Vagina (tissue), 2 donors: ENCODE results near the gene CCDC88C. TPM values are rescaled to one million over a fixed set of nuclear protein-coding genes. Genes with fewer than 3 reads are reported as not detected.

ENCODE experiments used
- DNase-seq, 2 donors: peaks; one replicate each; pipeline ENCODE4 v3.0.0-alpha.2; 2017; ENCODE audit errors: extremely low spot score in 2 of 2
- H3K27ac ChIP-seq: fragments of 200-600 bp; sonication (generic); one replicate; pipeline ENCODE4 v1.5.1; 2019
- H3K27me3 ChIP-seq: fragments of 200-600 bp; sonication (generic); one replicate; pipeline ENCODE4 v1.5.1; 2019
- H3K36me3 ChIP-seq, 2 donors: fragments of 200-600 bp; sonication (generic); one replicate each; pipeline ENCODE4 v1.5.1; 2017 to 2019
- H3K4me1 ChIP-seq: fragments of 200-600 bp; sonication (generic); one replicate; pipeline ENCODE4 v1.5.1; 2019
- H3K4me3 ChIP-seq, 2 donors: fragments of 200-600 bp; sonication (generic); 1 replicate in 1 of 2; 2 replicates in 1 of 2; pipeline ENCODE4 v1.5.1; 2016 to 2019
- H3K9me3 ChIP-seq: fragments of 200-600 bp; sonication (generic); one replicate; pipeline ENCODE4 v1.5.1; 2019
- CTCF ChIP-seq, 3 experiments: fragments of 450-650 bp in 2 of 3; fragments of 200-600 bp in 1 of 3; sonication (generic) in 1 of 3; IDR thresholded peaks; one replicate each; pipeline ENCODE4 v1.5.1; 2017 to 2019; ENCODE audit warnings: antibody characterized with exemption in 3 of 3, mild to moderate bottlenecking in 2 of 3, moderate library complexity in 2 of 3
- POLR2A ChIP-seq, 2 donors: fragments of 450-650 bp; IDR thresholded peaks; one replicate each; pipeline ENCODE4 v1.6.1; 2017; ENCODE audit warnings: antibody characterized with exemption in 2 of 2, mild to moderate bottlenecking in 2 of 2, moderate library complexity in 2 of 2
- POLR2AphosphoS5 ChIP-seq, 2 donors: sonication (generic); formaldehyde crosslinking; IDR thresholded peaks; one replicate each; pipeline ENCODE4 v1.9.0; 2017; ENCODE audit warnings: antibody characterized with exemption in 2 of 2, mild to moderate bottlenecking in 2 of 2, low read depth in 1 of 2; ENCODE audit not compliant: insufficient read depth in 1 of 2
- intact Hi-C: fragments of 100-400 bp; cut with DNase I; formaldehyde crosslinking; loops from one replicate; pipeline ENCODE4 v1.15.1; 2023
- total RNA-seq: library from RNA; depleted of rRNA; stranded (reverse); fragments of >200 nt; gene quantifications from one replicate; pipeline ENCODE4 v1.2.3, GENCODE V29; 2016

Gene CCDC88C
- total RNA-seq, 1 donor from 2014 or later = 42.2 TPM

- intact Hi-C loops = no loop called here
- TF ChIP-seq POLR2AphosphoS5 (IDR thresholded peaks at IDR 0.05; ENCODE audit: insufficient read depth in 1 of 2, low read depth in 1 of 2) (no peak), POLR2A (IDR thresholded peaks at IDR 0.05) (no peak), CTCF (IDR thresholded peaks at IDR 0.05) (no peak)
- no peaks in the 10 kb centered on the region for H3K27me3 ChIP-seq
- no peaks in the 10 kb centered on the region for H3K9me3 ChIP-seq
- no peak overlapping the region for H3K4me3 ChIP-seq
- peak overlapping the region; percentile 3 for H3K27ac ChIP-seq
- no peaks in the 10 kb centered on the region for H3K36me3 ChIP-seq
- peaks cover 55% of the 10 kb centered on the region for H3K4me1 ChIP-seq
- DNase-seq = no peak
Observed at GRCh38 chr14:91392623-91393303, 24.9 kb downstream of the CCDC88C start.

GRCh38 chr14:91390165-91390778 is 27.3 kb downstream of the CCDC88C start:
- no peak overlapping the region for H3K4me3 ChIP-seq
- H3K36me3 ChIP-seq = no peaks in the 10 kb centered on the region
- DNase-seq = no peak
- no peaks in the 10 kb centered on the region for H3K9me3 ChIP-seq
- H3K27ac ChIP-seq = no peak overlapping the region
- TF ChIP-seq CTCF (IDR thresholded peaks at IDR 0.05) = no peak
- no peak for TF ChIP-seq POLR2A (IDR thresholded peaks at IDR 0.05)
- TF ChIP-seq POLR2AphosphoS5 (IDR thresholded peaks at IDR 0.05; ENCODE audit: insufficient read depth in 1 of 2, low read depth in 1 of 2) = no peak
- H3K27me3 ChIP-seq = no peaks in the 10 kb centered on the region
- H3K4me1 ChIP-seq = peaks cover 37% of the 10 kb centered on the region
- intact Hi-C loops = no loop called here

GRCh38 chr14:91389150-91389549 is 28.5 kb downstream of the CCDC88C start:
- H3K27ac ChIP-seq = no peak overlapping the region
- H3K9me3 ChIP-seq = no peaks in the 10 kb centered on the region
- DNase-seq = no peak
- H3K27me3 ChIP-seq = no peaks in the 10 kb centered on the region
- intact Hi-C loops = loop anchor here (10.0 kb wide), 1 partner anchor 1966 kb away; no protein-coding TSS in a partner anchor
- no peak overlapping the region for H3K4me3 ChIP-seq
- no peaks in the 10 kb centered on the region for H3K36me3 ChIP-seq
- no peak for TF ChIP-seq CTCF (IDR thresholded peaks at IDR 0.05)
- TF ChIP-seq POLR2A (IDR thresholded peaks at IDR 0.05) = no peak
- no peak for TF ChIP-seq POLR2AphosphoS5 (IDR thresholded peaks at IDR 0.05; ENCODE audit: insufficient read depth in 1 of 2, low read depth in 1 of 2)
- H3K4me1 ChIP-seq = peaks cover 34% of the 10 kb centered on the region

GRCh38 chr14:91388551-91388975 is 29.1 kb downstream of the CCDC88C start:
- H3K4me1 ChIP-seq = peaks cover 34% of the 10 kb centered on the region

More at GRCh38 chr14:91388551-91388975, 29.1 kb downstream of the CCDC88C start:
- TF ChIP-seq POLR2A (IDR thresholded peaks at IDR 0.05) = no peak
- TF ChIP-seq POLR2AphosphoS5 (IDR thresholded peaks at IDR 0.05; ENCODE audit: insufficient read depth in 1 of 2, low read depth in 1 of 2) = no peak
- no peak for TF ChIP-seq CTCF (IDR thresholded peaks at IDR 0.05)
- no peaks in the 10 kb centered on the region for H3K9me3 ChIP-seq
- no peaks in the 10 kb centered on the region for H3K27me3 ChIP-seq
- H3K4me3 ChIP-seq = no peak overlapping the region
- H3K36me3 ChIP-seq = no peaks in the 10 kb centered on the region
- no peak for DNase-seq
- H3K27ac ChIP-seq = no peak overlapping the region
- intact Hi-C loops = loop anchor here (10.0 kb wide), 1 partner anchor 1966 kb away; no protein-coding TSS in a partner anchor
